GF-D8 (cell line): ENCODE data around the gene ABCC3.

Source experiments
- DNase-seq: peaks from one replicate; lab custom pipeline; 2025; lab: John Stamatoyannopoulos, UW

ABCC3 gene, protein sequence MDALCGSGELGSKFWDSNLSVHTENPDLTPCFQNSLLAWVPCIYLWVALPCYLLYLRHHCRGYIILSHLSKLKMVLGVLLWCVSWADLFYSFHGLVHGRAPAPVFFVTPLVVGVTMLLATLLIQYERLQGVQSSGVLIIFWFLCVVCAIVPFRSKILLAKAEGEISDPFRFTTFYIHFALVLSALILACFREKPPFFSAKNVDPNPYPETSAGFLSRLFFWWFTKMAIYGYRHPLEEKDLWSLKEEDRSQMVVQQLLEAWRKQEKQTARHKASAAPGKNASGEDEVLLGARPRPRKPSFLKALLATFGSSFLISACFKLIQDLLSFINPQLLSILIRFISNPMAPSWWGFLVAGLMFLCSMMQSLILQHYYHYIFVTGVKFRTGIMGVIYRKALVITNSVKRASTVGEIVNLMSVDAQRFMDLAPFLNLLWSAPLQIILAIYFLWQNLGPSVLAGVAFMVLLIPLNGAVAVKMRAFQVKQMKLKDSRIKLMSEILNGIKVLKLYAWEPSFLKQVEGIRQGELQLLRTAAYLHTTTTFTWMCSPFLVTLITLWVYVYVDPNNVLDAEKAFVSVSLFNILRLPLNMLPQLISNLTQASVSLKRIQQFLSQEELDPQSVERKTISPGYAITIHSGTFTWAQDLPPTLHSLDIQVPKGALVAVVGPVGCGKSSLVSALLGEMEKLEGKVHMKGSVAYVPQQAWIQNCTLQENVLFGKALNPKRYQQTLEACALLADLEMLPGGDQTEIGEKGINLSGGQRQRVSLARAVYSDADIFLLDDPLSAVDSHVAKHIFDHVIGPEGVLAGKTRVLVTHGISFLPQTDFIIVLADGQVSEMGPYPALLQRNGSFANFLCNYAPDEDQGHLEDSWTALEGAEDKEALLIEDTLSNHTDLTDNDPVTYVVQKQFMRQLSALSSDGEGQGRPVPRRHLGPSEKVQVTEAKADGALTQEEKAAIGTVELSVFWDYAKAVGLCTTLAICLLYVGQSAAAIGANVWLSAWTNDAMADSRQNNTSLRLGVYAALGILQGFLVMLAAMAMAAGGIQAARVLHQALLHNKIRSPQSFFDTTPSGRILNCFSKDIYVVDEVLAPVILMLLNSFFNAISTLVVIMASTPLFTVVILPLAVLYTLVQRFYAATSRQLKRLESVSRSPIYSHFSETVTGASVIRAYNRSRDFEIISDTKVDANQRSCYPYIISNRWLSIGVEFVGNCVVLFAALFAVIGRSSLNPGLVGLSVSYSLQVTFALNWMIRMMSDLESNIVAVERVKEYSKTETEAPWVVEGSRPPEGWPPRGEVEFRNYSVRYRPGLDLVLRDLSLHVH (N-terminal part only)

DNA sequence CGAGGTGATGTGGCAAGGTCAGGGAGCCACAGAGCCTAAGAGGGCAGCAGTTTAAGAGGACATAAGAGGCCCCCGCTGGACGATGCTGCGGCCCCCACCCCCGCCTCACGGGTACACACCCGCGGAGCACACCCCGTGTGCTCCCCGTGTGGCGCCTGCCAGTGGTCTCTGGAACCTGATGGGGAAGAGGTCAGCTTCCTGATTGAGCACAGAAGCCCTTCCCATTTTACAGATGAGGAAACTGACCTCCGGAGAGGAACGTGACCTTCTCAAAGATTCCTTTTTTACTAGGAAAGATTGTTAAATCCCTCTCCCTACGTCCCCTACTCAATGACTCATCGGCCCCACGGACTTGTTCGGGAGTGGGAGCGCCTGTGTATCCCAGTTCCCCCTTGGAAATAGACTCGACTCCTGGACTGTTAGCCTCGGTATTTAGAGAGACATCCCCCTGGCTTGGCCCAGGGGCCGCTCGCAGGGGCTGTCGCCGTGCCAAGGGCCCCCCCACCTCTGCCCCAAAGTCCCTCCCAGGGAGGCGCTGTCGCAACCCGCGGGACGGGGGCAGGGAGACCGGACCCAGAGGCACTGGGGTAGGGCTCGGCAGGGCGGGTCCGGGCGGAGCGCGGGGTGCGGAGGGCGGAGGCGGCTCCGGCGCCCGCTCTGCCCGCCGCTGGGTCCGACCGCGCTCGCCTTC, at the start of gene ABCC3:
Gene ABCC3, plus strand, starts transcription at position 658 of the 691 bp plus-strand sequence. CDS start 56 bp downstream, outside the sequence.
- DNase-seq = no peak

GRCh38 chr17:50585346-50585745, 49.3 kb upstream of the ABCC3 start:
- DNase-seq = no peak

DNA sequence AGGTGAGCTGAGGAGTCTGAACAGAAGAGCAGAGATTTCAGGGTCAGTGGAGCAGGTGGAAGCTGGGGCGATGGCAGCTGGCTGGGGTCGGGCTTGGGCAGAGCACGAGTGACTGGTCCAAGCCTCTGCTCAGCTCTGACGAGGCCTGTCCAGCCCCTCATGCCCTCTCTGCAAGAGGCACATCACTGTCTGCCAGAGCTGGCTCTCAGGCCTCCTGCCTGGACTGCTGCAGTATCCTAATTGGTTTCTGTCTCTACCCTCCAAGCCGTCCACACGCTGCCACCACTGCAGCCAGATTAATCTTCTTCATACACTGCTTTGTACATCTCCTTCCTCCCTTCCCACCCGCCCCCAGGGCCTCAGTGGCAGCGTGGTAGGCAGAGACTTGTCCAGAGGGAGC, 48.8 kb upstream of the ABCC3 start:
- DNase-seq = no peak

DNA sequence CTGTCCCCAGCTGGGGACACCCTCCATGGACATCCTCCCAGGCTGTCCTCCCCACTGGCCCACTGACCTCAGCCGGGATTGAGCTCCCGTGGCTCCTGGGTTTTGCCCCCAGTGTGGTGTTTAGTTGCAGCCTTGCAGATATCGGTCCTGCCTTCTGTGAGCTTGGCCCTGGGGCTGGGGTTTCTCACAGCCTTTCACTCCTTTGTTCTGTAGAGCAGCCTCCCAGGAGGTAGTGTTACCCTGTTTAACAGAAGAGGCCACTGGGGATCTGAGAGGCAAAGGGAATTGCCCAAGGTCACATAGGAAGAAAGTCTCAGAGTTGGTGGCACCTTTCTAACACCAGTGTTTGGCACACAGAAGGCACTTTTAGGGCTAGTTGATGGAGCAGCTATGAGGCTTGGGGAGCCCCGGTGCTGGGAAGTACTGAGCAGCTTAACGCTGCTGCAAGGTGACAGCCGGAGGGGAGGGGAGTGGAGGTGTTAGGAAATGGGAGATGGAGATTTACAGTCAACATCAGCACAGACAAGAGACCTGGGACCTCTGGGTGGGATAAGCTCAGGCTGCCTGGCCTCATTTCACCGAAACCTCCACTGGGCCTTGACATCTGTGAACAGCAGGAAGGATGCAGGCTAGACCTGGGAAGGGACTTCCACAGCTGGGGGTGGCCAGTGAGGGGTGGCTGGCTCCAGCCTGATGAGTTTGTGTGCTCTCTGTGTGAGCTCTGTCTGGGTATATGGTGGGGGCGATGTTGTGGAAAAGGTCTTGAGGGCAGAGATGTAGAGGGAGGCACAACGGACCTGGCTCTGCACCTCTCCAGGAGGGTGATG, 48.0 kb upstream of the ABCC3 start:
- no peak for DNase-seq

GRCh38 chr17:50587571-50587970, 47.1 kb upstream of the ABCC3 start:
- DNase-seq = no peak

DNA sequence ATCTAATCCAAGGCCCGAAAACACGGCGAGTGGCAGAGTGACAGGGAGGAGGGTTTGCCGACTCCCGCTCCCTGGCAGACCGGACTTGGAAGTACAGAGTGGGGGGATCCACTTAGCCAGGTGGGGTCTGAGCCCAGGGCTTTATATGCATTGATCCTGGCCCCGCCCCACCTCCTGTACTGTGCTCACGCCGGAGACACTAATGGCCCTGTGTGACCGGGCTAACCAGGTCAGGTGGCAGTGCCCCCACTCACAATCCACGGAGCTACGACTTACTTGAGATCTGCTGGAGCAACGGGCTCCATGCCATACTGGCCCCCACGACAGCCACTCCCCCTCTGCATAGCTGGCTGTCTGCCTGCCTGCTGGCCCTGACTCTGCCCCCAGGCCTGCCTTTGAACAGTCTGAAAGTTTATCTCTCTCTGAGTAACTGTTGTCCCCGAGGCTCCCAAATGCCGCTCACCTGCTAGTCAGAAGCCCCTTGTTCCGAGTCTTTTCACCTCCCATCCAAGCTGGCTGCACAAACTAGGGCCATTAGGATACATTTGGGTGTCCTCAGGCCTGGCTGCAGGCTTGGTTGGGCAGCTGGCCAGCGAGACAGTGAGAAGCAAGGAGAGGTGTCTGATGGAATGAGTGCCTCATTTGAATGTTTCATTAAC, 46.2 kb upstream of the ABCC3 start:
- DNase-seq = no peak

DNA sequence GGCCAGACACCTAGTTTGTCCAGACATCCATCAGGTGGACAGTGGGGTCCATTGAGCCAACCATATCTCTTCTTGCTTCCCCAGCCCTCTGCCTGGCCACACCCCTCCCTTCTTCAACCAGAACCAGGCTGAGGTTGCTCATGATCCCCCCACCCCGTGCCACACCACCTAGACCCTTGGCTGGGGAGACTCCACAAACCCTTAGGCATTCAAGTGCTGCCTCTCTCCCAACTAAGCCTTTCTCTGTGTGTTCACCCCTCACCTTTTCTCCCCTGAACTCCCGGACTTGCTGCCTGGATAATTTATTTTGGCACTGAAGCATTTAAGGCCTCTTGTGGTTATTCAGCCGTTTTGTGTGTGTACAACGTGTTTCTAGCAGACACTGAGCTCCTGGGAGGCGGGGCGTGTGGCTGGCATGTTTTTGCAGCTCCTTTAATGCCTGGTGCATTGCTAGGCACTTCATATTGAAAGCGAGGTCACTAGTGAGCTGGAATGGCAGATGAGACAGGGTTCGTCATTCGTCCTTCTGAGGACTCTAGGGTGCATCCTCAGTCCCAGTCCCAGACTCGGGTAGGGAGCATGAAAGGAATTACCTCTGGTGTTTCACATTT, 45.5 kb upstream of the ABCC3 start:
- no peak for DNase-seq

DNA sequence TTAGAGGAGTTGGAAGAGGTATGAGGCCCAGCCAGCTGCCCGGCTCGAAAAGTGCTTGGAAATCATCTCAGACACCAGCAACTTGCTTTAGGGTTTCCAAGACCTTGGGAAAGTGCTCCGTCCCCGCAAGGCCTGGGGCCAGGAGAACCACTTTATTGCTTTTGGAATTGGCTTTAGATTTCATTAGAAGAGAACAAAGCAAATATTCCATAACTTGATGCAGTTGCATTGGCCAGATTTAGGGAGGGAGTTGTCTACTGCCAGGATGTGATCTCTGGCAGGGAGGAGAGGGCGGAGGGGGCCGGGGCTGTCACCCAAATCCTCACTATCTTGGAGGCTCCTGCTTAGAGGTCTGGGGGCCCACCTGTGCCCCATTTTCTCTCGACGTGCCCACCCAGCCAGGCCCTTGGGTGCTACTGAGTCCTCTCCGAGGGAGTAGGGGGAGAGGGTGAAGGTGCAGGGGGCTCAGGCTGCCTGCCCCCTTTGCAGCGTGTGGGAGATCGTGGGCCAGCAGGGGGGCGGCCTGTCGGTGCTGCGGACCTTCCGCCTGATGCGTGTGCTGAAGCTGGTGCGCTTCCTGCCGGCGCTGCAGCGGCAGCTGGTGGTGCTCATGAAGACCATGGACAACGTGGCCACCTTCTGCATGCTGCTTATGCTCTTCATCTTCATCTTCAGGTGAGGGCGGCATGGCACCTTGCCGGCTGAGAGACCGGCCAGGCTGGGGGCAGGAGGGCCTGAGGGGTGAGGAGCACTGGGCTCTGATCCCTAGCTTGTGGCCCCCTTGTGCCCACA, 43.5 kb upstream of the ABCC3 start:
- no peak for DNase-seq

GRCh38 chr17:50593321-50593720, 41.4 kb upstream of the ABCC3 start:
- no peak for DNase-seq

DNA sequence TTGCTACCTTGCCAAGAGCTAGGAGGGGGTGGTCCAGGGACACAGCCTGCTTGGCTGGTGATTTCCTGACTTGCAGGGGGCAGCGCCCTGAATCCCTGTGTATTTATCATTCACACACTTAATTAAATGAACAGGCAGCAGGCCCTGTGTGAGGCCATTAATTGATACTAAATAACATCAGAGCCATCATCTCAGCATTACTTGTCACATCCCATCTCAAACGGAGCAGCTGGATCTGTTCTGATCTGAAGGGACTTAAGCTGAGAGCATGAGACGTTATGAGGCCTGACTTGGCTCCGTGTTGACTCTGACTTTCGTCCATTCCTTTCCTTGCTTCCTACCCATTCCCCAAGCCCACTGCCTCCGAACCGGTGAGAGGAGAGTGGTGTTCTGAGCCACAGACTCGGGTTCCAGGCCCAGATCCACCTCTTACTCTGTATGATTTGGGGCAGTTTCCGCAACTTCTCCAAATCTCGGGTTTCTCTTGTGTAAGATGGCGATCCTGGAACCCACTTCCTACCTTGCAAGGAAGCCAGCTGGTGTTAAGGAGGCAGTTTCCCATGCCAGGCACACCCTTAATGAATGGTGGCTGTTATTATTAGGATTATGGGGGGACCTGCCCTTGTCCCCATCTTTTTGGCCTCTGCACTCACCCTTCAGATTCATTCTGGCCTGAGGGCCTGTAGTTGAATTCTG, 40.4 kb upstream of the ABCC3 start:
- no peak for DNase-seq

DNA sequence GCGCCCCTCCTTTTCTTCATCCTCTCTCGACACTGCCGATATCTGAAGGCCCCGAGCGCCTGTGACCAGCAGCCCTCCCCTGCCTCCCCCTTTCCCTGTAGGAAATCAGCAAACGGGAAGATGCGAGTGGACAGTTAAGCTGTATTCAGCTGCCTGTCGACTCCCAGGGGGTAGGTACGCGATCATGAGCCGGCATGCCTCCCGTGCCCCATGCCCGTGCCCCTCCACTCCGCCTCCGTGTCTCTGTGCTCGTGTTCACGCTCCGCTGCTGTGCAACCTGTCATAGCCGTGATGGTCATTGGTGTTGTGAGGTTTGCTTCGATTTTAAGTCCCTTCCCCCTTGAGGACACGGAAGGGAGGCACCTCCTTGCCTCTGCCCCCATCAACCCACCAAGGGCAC, 39.8 kb upstream of the ABCC3 start:
- DNase-seq = no peak

GRCh38 chr17:50596191-50597037, 38.3 kb upstream of the ABCC3 start:
- DNase-seq = no peak

GRCh38 chr17:50598487-50598886, 36.2 kb upstream of the ABCC3 start:
- no peak for DNase-seq

DNA sequence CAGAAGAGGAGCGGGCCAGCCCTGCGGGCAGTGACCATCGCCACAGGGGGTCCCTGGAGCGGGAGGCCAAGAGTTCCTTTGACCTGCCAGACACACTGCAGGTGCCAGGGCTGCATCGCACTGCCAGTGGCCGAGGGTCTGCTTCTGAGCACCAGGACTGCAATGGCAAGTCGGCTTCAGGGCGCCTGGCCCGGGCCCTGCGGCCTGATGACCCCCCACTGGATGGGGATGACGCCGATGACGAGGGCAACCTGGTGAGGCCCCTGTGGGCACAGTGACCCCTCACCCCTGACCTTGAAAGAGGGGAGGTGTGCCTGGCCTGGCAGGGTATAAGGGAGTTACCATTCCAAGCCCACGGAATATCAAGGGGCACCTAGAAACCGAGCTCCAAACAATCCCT, 35.1 kb upstream of the ABCC3 start:
- no peak for DNase-seq

GRCh38 chr17:50601823-50602375, 32.8 kb upstream of the ABCC3 start:
- no peak for DNase-seq

GRCh38 chr17:50602836-50603235, 31.8 kb upstream of the ABCC3 start:
- DNase-seq = no peak

DNA sequence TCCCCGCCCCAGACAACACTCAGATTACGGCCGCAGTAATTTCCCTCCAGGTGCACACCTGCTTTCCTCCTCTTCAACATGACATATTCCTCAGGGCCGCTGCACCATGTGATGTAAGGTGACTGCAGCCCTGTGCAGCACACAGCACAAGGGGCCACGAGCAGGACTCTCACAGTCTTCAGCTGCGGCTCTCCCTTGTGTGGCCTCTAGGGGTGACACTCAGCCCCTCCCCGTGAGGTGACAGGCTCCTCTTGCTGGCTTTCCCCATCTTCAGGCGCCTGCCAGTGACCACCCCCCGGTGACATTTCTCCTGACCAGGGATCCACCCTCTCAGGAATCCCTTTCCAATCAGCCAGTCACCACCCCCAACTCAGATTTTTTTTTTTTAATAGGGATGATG, 31.3 kb upstream of the ABCC3 start:
- no peak for DNase-seq
